Stimulated activated CD4-positive, alpha-beta T cell treated with anti-CD3 and anti-CD28 coated beads, TNF-alpha, amount 100 ng/mL, for 24 hours (primary cell): ENCODE data around the gene TIMP3.
A peak's percentile ranks its signal among the peaks of the same experiment; 100 is the strongest.
"Not testable (repeated sequence)": the region's sequence is repeated elsewhere in the genome, so short reads cannot be mapped to it uniquely, and the experiment has no call there.

Source experiments
- DNase-seq, 3 experiments: peaks; one replicate each; pipeline ENCODE4 v3.0.0-alpha.2; 2020; ENCODE audit warnings: low read depth in 3 of 3

TIMP3 gene

GRCh38 chr22:32854351-32854804 lies 52.9 kb downstream of the TIMP3 start:
- no peak for DNase-seq

- DNase-seq = no peak
Measured at GRCh38 chr22:32855045-32855756, 53.7 kb downstream of the TIMP3 start.

- DNase-seq = no peak
Measured at GRCh38 chr22:32858121-32858703, 56.7 kb downstream of the TIMP3 start.

- no peak for DNase-seq
Measured at GRCh38 chr22:32858957-32859356, 57.5 kb downstream of the TIMP3 start.

- no peak for DNase-seq
Measured at GRCh38 chr22:32859743-32860142, 58.2 kb downstream of the TIMP3 start.

- DNase-seq = no peak
Measured at GRCh38 chr22:32861330-32861729, 59.8 kb downstream of the TIMP3 start.

- DNase-seq = no peak
Measured at GRCh38 chr22:32862083-32862482, 60.6 kb downstream of the TIMP3 start.

GRCh38 chr22:32862936-32863661 lies 61.6 kb downstream of the TIMP3 start:
- no peak for DNase-seq

GRCh38 chr22:32864041-32864440 lies 62.5 kb downstream of the TIMP3 start:
- DNase-seq = no peak

- DNase-seq = no peak
Measured at GRCh38 chr22:32864596-32864995, 63.1 kb downstream of the TIMP3 start.

- DNase-seq = no peak
Measured at GRCh38 chr22:32866953-32867352, 65.4 kb downstream of the TIMP3 start.

GRCh38 chr22:32868946-32869345 lies 67.4 kb downstream of the TIMP3 start:
- no peak for DNase-seq

- no peak for DNase-seq
Measured at GRCh38 chr22:32870474-32870873, 69.0 kb downstream of the TIMP3 start.

GRCh38 chr22:32873604-32874003 lies 72.1 kb downstream of the TIMP3 start:
- not testable (repeated sequence) for DNase-seq

GRCh38 chr22:32874385-32874784 lies 72.9 kb downstream of the TIMP3 start:
- no peak for DNase-seq

- no peak for DNase-seq
Measured at GRCh38 chr22:32874976-32875375, 73.5 kb downstream of the TIMP3 start.

GRCh38 chr22:32876516-32876915 lies 75.0 kb downstream of the TIMP3 start:
- DNase-seq = no peak

- DNase-seq = no peak
Measured at GRCh38 chr22:32877196-32877595, 75.7 kb downstream of the TIMP3 start.

- no peak for DNase-seq
Measured at GRCh38 chr22:32879550-32879949, 78.0 kb downstream of the TIMP3 start.

GRCh38 chr22:32880061-32880460 lies 78.6 kb downstream of the TIMP3 start:
- DNase-seq = no peak

- DNase-seq = no peak
Measured at GRCh38 chr22:32880505-32880892, 79.0 kb downstream of the TIMP3 start.

GRCh38 chr22:32880893-32881596 lies 79.5 kb downstream of the TIMP3 start:
- peak in 1 of 3 experiments; percentile 29 for DNase-seq
